Islet precursor cell (in vitro differentiated cells): ENCODE results near the gene CCNYL1.
"Not testable (repeated sequence)": the region's sequence is repeated elsewhere in the genome, so short reads cannot be mapped to it uniquely, and the experiment has no call there.

Experiments used
- DNase-seq: peaks from one replicate; pipeline ENCODE4 v3.0.0-alpha.2; 2018

CCNYL1 gene

GRCh38 chr2:207698301-207698700 is 13.1 kb upstream of the CCNYL1 start:
- no peak for DNase-seq

DNA sequence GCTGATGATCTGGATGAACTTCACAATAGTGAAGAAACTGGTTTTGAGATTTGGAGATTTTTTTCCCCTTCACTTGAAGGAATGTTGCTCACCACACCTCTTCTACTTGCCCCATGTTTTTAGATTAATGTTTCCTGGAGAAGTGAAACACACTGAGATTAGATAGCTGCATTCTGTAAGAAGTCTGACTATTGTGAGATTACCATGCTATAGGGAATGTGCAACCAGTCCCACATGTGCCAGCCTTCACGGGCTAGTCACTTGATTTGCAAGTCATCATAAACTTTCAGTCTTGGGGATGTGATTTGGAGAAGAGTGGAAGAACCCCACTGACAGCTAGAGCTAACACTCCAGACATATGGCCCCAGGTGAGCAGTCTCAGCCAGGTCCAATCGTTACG is 7.4 kb upstream of the CCNYL1 start:
- DNase-seq: no peak

DNA sequence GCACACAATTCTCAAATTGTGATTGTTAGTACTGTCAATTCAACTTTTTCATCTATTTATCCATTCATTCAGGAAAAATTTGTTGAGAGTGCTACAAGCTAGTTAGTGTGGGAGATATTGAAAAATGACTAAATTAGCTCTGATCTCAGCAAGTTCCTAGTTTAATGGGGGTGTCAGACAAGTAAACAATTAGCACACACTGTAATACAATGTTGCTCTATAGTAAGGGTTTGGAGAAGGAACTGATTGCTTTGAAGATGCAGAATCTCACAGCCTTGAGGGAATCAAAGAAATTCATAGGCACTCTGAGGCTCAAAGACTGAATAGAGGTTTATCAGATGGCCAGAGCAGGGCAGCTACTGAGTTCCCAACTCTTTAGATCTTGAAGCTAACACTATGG is 6.8 kb upstream of the CCNYL1 start:
- no peak for DNase-seq

- DNase-seq: no peak
These were observed 4.2 kb upstream of the CCNYL1 start for GRCh38 chr2:207706936-207707860.

DNA sequence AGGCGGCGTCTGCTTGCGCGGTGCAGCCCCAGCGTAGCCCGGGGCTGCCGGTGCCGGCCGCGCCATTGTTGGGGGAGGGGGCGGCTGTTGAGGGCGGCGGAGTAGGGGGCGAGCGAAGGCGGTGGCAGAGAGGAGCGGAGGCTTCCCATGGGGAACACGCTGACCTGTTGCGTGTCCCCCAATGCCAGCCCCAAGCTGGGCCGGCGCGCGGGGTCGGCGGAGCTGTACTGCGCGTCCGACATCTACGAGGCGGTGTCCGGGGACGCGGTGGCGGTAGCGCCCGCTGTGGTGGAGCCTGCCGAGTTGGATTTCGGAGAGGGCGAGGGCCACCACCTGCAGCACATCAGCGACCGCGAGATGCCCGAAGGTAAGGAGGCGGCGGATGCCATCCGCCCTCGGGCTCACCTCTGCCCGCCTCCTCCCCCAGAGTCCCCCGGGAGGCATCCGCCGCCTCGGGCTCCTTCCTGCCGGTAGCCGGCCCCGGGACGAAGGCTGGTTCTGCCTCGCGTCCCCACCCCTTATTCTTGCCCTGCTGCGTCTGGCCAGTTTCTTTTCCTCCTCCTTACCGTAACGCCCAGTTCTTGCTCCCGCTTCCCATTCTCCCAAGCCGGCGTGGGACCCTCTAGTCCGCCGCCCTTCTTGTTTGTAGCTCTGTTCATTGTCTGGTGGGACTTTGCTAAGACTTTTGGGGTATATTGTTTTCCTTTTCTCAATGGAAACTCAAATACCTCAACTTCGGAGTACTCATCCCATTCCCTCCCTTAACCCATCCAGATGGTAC is 500 bp downstream of the CCNYL1 start:
- DNase-seq: peak; percentile 79

DNA sequence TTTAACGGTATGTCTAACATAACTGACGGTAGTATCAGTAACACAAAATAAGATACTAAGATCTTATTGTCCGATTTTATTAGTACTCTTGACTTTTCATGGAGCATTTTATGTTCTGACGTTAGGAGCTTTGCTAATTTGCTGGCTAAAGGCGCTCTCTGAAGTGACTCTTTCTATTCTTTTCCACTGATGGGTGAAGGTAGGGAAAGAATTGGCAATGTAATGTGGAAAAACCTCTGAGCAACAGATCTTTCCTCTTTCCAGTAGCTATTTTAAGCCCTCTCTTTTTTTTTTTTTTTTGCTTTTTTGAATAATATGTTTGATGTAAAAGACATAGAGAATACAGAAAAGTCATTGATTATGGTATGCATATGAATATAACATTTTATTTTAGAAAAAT is 4.6 kb downstream of the CCNYL1 start:
- DNase-seq: no peak

DNA sequence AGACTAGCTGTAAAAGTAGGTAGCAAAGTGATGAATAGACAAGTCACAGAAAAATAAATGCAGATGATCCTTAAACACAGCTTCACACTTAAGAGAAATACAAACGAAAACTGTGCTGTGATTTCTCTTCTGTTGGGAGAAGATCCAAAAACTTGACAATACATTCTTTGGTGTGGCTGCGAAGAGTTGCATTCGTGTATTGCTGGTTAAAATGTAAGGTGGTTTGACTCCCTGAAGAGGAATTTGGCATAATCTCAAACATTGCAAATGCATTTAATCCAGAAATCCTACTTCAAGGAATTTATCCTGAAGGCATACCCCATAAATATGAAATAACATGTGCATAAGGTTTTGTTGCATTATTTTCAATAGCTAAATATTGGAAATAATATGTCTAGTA is 7.1 kb downstream of the CCNYL1 start:
- no peak for DNase-seq

DNA sequence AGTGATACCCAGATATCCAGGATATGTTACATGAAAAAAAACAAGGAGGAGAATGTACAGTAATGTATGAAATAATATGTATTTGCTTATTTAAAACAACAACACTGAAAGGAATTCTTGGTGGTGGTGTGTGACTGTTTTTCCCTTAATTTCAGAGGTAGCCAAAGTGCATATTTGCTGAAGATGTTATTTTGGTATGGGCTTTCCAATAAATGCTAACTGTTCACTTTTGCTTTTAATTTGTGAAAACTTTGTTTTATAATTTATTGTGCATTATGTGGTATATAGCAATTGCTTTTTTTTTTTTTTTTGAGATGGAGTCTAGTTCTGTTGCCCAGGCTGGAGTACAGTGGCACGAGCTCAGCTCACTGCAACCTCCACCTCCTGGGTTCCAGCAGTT is 7.6 kb downstream of the CCNYL1 start:
- no peak for DNase-seq

DNA sequence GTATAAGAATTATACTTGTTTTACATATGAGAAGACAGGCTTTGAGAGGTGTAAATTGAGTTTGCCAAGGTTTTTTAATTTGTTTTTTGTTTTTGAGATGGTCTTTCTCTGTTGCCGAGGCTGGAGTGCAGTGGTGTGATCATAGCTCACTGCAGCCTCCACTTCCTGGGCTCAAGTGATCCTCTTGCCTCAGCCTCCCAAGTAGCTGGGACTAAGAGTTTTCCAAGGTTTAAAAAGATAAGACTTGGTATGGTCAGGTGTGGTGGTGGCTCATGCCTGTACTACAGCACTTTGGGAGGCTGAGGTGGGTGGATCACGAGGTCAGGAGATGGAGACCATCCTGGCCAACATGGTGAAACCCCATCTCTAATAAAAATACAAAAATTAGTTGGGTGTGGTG is 8.2 kb downstream of the CCNYL1 start:
- DNase-seq: not testable (repeated sequence)

DNA sequence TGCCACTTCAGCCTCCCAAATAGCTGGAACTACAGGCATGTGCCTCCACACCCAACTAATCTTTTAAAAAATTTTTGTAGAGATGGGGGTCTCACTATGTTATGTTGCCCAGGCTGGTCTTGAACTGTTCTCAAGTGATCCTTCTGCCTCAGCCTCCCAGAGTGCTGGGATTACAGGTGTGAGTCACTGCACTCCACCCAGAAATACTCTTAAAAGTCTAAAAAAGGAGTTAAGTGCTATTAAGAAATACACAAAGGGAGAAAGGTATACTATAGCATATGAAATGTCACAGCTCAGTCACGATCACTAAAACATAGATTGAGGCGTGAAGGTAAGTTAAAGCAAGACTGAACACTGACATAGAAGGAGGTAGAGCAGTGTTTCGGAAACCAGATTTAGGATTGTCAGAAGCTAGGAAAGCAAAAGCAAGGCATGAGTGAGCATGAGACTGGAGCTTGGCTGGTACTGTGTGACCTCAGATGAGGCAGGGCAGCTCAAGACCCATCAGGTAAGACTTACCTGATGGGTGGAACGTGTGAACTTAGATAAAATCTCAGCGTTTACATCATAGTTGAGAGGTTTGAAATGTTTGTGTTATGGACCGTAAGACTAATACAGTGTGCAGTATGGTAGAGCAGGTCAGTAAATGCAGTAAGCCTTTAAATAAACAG is 9.2 kb downstream of the CCNYL1 start:
- DNase-seq: no peak

- no peak for DNase-seq
These were observed 11.5 kb downstream of the CCNYL1 start for GRCh38 chr2:207722773-207723424.

- peak; percentile 59 for DNase-seq
These were observed 12.0 kb downstream of the CCNYL1 start for GRCh38 chr2:207723425-207723787.

DNA sequence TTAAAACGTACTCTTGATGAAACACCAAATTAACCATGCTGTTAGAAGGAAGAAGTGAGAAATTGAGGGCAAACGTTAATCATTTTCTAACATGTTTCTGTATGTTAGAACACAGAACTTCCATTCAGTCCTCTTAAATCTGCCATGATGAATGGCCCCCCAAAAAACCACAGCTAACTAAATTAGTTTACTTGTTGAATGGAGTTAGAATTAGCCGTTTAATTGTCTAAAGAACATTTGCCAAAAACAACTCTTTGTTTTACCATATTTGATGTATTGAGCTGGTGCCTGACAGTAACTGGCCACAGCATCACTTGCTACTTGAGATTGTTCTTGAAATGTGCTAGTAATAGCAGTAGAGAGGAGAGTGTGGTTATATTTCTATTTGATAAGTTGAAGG is 12.7 kb downstream of the CCNYL1 start:
- no peak for DNase-seq

DNA sequence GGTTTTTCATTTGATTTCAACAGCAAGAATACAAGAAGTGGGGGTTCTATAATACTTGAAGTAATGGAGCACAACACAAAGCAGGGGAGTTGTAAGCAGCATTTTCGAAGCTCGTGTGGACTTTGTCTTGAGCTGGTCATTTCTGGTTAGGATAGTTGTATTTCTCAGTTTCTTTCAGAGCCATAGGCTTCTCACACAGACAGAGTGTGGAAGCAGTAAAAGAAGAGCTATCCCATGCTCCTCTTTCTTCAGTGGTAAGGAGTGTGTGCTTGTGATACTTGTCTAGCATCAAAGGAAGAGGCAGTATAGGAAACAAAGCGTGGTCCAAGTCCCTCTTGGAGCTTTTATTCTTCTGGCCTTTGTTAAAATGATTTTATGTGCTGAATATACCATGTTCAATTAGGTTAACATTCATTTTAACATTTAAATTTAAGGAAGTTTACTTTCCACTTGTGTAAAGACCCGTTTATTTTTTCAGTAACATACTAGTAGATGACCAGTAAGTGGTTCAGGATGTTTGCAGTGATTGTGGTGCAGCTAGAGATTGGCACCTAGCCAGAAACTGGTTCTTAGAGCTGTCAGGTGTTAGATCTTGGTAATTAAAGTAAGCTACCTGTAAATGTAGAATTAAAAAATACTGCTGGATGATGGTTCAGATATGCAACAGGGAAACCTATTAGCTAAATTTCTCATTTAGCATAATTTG is 14.6 kb downstream of the CCNYL1 start:
- DNase-seq: no peak

GRCh38 chr2:207727261-207727660 is 15.8 kb downstream of the CCNYL1 start:
- DNase-seq: no peak

- DNase-seq: no peak
These were observed 18.1 kb downstream of the CCNYL1 start for GRCh38 chr2:207729465-207729998.

- DNase-seq: no peak
These were observed 19.7 kb downstream of the CCNYL1 start for GRCh38 chr2:207731138-207731537.

DNA sequence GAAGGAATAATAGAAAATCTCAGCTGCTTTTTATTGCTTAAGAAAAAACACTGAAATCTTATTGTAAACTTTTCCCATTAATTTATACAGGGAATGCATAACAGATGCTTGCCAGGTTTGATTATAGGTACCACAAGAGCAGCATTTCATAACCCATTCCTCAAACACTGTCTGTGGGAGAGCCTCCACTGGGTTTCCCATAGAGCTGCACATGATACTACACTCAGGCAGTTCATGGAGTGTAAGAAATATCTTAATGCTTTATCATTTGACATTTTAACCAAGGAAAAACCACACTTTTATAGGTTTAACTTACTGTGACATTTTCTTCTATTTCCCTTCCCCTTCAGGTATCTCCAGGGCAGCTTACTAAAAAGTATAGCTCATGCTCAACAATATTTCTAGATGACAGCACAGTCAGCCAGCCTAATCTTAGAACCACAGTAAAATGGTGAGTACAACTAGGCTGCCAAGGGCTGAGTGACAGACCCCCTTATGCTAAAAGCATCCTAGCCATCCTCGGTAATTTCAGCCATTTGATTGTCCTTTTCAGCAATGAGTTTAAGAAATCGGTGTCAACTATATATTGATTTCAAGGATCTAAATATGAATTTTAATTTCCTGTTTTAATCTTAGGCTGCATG is 22.3 kb downstream of the CCNYL1 start:
- DNase-seq: no peak

- DNase-seq: no peak
These were observed 22.8 kb downstream of the CCNYL1 start for GRCh38 chr2:207734264-207734635.

DNA sequence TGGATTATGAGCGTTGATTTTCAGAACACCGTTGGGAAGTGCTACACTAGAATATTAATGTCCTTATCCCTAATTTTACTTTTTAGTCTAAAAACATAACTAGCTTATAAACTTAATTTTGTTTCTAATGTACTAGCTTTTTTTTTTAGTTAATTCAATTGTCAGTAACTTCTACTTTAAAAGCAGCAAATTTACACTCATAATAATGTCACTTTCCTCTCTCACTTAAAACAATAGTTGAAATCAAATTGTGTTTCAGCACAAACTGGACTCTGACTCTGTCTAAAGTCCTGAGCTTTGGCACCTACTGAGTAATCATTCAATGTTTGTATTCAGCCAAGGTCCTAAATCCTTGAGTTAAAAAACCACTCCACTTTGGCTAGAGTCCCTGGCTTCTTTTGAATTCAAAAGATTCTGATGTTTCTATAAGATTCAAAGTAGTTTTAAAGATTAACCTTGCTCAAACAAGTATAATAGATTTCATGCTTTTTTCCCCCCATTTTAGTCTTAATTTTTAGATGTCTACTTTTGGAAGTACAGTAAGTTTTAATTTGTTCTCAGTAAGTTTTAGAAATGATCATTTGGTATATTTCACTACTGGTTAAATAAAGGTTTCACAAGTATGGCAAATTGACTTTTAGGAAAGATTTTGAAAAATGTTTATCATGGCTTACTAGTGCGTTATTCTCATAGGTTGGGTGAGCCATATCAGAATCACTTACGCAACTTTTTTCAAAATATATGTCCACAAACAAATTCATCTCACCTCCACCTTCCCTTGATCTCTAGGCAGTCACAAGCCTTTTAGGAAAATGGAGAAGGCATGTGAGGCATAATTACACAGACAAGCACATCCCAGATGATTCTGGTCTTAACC is 23.4 kb downstream of the CCNYL1 start:
- DNase-seq: no peak

DNA sequence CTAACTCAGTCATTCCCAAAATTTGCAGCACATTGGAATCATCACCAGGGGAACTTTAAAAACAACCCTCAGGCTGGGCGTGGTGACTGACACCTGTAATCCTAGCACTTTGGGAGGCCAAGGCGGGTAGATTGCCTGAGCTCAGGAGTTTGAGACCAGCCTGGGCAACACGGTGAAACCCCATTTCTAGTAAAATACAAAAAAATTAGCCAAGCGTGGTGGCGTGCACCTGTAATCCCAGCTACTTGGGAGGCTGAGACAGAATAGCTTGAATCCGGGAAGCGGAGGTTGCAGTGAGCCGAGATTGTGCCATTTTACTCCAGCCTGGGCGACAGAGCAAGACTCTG is 24.0 kb downstream of the CCNYL1 start:
- not testable (repeated sequence) for DNase-seq
